ENCODE results near the gene PTH. TPM values are rescaled to one million over a fixed set of nuclear protein-coding genes. Genes with fewer than 3 reads are reported as not detected.

PTH gene
- total and polyA plus RNA-seq, 9 of the 15 experiments (the other 6 are each of a cell fraction or from before 2014, with no cell fraction given), result not detected

- no peak for DNase-seq (ENCODE audit: extremely low read depth in 1 of 4, low spot score in 3 of 4)
- Histone ChIP-seq H3K27me3 (ENCODE audit: control insufficient read depth in 2 of 2, insufficient read depth in 2 of 2, low read length in 2 of 2) (no peaks in the 10 kb centered on the region), H3K27ac (ENCODE audit: extremely low read depth, low read depth, low read length) (no peak overlapping the region), H3K79me2 (ENCODE audit: control insufficient read depth, insufficient read depth, low read length) (no peaks in the 10 kb centered on the region), H3K9me1 (ENCODE audit: control insufficient read depth, insufficient read depth, low read length) (no peaks in the 10 kb centered on the region), H3K4me1 (replicated peaks in 1 of 2; ENCODE audit: control insufficient read depth in 2 of 2, insufficient read depth in 2 of 2, low read length in 2 of 2) (no peaks in the 10 kb centered on the region), H4K20me1 (replicated peaks; ENCODE audit: control insufficient read depth, insufficient read depth, low read length) (no peaks in the 10 kb centered on the region), H2AFZ (ENCODE audit: low read depth, low read length) (no peak overlapping the region), H3K9me3 (replicated peaks; ENCODE audit: control insufficient read depth, insufficient read depth, low read depth, low read length) (no peaks in the 10 kb centered on the region), H3K36me3 (ENCODE audit: control insufficient read depth, insufficient read depth, low read length) (no peaks in the 10 kb centered on the region), H3K9ac (ENCODE audit: insufficient read depth in 1 of 2, low read depth in 2 of 2, low read length in 2 of 2) (no peak overlapping the region), H3K4me2 (ENCODE audit: insufficient read depth, low read length) (no peak overlapping the region), H3K4me3 (no peak overlapping the region)
- ATAC-seq, result no peak
- BruUV-seq (replicated peaks), result no TSS peak
- ChIA-PET CTCF (ENCODE audit: low intra/inter-chr PET ratio) (no interaction called here), POLR2A (no interaction called here)
- in situ Hi-C loops (cut with MboI), result no loop called here
- intact Hi-C loops (cut with micrococcal nuclease), result no loop called here
- WGBS (ENCODE audit: insufficient coverage, low coverage, missing lambda C conversion rate), result 0% methylated on average over 7 of the region's 7 CpGs
- FAIRE-seq, result no peak
- TF ChIP-seq FOSL1 (tag; conservative IDR thresholded peaks at IDR 0.05), result no peak
- no peak for TF ChIP-seq SMAD2 (IDR thresholded peaks at IDR 0.05; ENCODE audit: low read depth, low read length)
Measured at GRCh38 chr11:13534358-13534757, 38.6 kb upstream of the PTH start.

DNA sequence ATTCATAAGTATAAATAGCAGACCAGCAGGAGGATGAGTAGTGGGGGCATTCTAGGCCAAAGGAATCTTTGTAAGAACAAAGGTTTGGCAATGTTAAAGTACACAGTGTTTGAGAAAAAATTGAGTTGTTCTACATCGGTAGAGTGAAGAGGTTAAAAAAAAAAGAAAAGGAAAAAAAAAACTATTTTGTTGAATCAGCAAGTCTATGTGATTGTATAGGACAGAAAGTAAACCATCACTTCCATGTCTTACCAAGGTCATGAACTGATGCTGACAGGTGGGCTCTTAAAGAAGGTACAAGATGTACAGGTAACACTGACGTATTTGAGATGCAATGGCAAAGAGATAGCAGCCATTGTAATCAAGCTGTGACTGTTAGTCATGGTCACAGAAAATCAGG, 29.5 kb upstream of the PTH start:
- ATAC-seq (no peak), FAIRE-seq (no peak), DNase-seq (ENCODE audit: extremely low read depth in 1 of 4, low spot score in 3 of 4) (no peak)
- Histone ChIP-seq H3K9me3 (replicated peaks; ENCODE audit: control insufficient read depth, insufficient read depth, low read depth, low read length) (no peaks in the 10 kb centered on the region), H3K4me2 (ENCODE audit: insufficient read depth, low read length) (no peak overlapping the region), H3K27ac (ENCODE audit: extremely low read depth, low read depth, low read length) (no peak overlapping the region), H3K79me2 (ENCODE audit: control insufficient read depth, insufficient read depth, low read length) (no peaks in the 10 kb centered on the region), H3K9ac (ENCODE audit: insufficient read depth in 1 of 2, low read depth in 2 of 2, low read length in 2 of 2) (no peak overlapping the region), H3K27me3 (ENCODE audit: control insufficient read depth in 2 of 2, insufficient read depth in 2 of 2, low read length in 2 of 2) (no peaks in the 10 kb centered on the region), H3K4me3 (no peak overlapping the region), H4K20me1 (replicated peaks; ENCODE audit: control insufficient read depth, insufficient read depth, low read length) (no peaks in the 10 kb centered on the region), H3K36me3 (ENCODE audit: control insufficient read depth, insufficient read depth, low read length) (no peaks in the 10 kb centered on the region), H3K9me1 (ENCODE audit: control insufficient read depth, insufficient read depth, low read length) (no peaks in the 10 kb centered on the region), H2AFZ (ENCODE audit: low read depth, low read length) (no peak overlapping the region), H3K4me1 (replicated peaks in 1 of 2; ENCODE audit: control insufficient read depth in 2 of 2, insufficient read depth in 2 of 2, low read length in 2 of 2) (no peaks in the 10 kb centered on the region)
- ChIA-PET CTCF (ENCODE audit: low intra/inter-chr PET ratio) (no interaction called here), POLR2A (no interaction called here)
- TF ChIP-seq ZNF316 (IDR thresholded peaks at IDR 0.05) (peak; percentile 76), RBM22 (IDR thresholded peaks at IDR 0.05; ENCODE audit: low read depth, low read length, poor library complexity, severe bottlenecking) (no peak), NFE2L1 (tag; IDR thresholded peaks at IDR 0.05; ENCODE audit: borderline replicate concordance, low read depth) (no peak), C11orf30 (IDR thresholded peaks at IDR 0.05; ENCODE audit: low read depth) (peak; percentile 30; the same call in 1 of the 2 replicates), PHTF2 (CRISPR knock-in tag; IDR thresholded peaks at IDR 0.05) (no peak)
- no TSS peak for BruUV-seq (replicated peaks)
- 0% methylated on average over 2 of the region's 2 CpGs for WGBS (ENCODE audit: insufficient coverage, low coverage, missing lambda C conversion rate)
- intact Hi-C loops (cut with micrococcal nuclease) (no loop called here), in situ Hi-C loops (cut with MboI) (no loop called here)

Measured in K562 (cell line).